Activated T-cell treated with anti-CD3 and anti-CD28 coated beads, Interleukin-2, amount 50 U/mL, for 4 hours (primary cell): Measurements from ENCODE around the gene OGFOD3. TPM values are rescaled to one million over a fixed set of nuclear protein-coding genes. Genes with fewer than 3 reads are reported as not detected.
"Not testable (repeated sequence)": the region's sequence is repeated elsewhere in the genome, so short reads cannot be mapped to it uniquely, and the experiment has no call there.

ENCODE experiments used
- ATAC-seq, 2 donors: fragments of 200-7000 bp; cut with Tn5 transposase; one replicate each; pipeline ENCODE4 v1.10.0; 2021
- DNase-seq: peaks from one replicate; pipeline ENCODE4 v3.0.0-alpha.2; 2020
- H3K27me3 Mint-ChIP-seq: one replicate; pipeline ENCODE4 v1.8.0; 2021; ENCODE audit warnings: low read depth, mixed read lengths
- H3K36me3 Mint-ChIP-seq: one replicate; pipeline ENCODE4 v1.8.0; 2022; ENCODE audit warnings: mixed read lengths; ENCODE audit not compliant: insufficient read depth
- H3K4me1 Mint-ChIP-seq: one replicate; pipeline ENCODE4 v1.8.0; 2021; ENCODE audit warnings: low read depth, mixed read lengths
- H3K4me3 Mint-ChIP-seq: one replicate; pipeline ENCODE4 v1.8.0; 2021; ENCODE audit warnings: mild to moderate bottlenecking, moderate library complexity, mixed read lengths
- H3K9me3 Mint-ChIP-seq: one replicate; pipeline ENCODE4 v1.8.0; 2021; ENCODE audit warnings: mixed read lengths
- total RNA-seq, 3 donors: library from RNA; stranded (reverse); gene quantifications; one replicate each; pipeline ENCODE4 v1.2.1, GENCODE V29; 2021

The OGFOD3 gene
- total RNA-seq, 3 donors from 2014 or later: 23.2 to 29.1 (median 24.0) TPM

- Mint-ChIP-seq H3K4me3 (no peak overlapping the region), H3K9me3 (no peaks in the 10 kb centered on the region), H3K36me3 (peaks cover 13% of the 10 kb centered on the region), H3K4me1 (peaks cover 25% of the 10 kb centered on the region), H3K27me3 (no peaks in the 10 kb centered on the region)
- DNase-seq: no peak
- ATAC-seq: no peak
These were observed 13.6 kb upstream of the OGFOD3 start for GRCh38 chr17:82432017-82432416.

DNA sequence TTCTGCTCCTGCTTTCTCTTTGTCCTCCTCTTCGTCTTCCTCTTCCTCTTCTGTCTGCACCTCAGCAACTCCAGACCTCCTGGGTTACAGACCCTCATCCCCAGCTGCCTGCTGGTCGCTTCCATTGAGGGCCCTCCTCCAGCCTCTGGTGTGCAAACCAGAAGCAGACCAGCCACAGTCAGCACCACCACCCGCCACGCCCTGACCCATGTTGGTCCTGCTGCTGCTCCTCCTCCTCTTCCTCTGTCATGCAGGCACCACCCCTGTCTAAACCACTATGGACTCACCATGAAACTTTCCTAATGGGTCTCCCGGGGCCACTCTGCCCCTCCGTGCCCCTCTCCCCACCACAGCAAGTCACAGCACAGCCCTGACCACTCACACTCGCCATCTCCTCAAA, 11.4 kb upstream of the OGFOD3 start:
- peaks cover 23% of the 10 kb centered on the region for H3K4me1 Mint-ChIP-seq
- H3K36me3 Mint-ChIP-seq: peaks cover 13% of the 10 kb centered on the region

DNA sequence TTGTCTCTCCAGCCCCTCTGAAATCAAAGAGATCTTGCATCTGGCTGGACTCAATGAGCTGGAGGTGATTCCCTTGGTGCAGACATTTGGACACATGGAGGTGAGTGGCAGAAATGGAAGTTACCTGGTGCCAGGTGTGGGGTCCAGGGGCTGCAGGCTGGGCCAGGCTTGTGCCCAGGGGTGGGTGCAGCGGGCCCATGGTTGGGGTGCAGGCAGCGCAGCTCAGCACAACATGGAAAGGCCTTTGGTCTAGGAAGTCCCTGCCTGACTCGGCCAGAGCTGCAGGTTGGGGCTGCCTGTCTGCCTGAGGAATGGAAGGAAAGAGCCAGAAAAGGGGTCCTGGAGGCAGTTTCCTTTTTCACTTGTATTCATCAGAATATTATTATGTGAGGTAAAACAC, 10.2 kb upstream of the OGFOD3 start:
- Mint-ChIP-seq H3K4me1 (peaks cover 18% of the 10 kb centered on the region), H3K4me3 (no peak overlapping the region)
- DNase-seq: no peak

More for the DNA sequence above, 11.4 kb upstream of the OGFOD3 start:
- DNase-seq (no peak), ATAC-seq (no peak)
- no peak overlapping the region for H3K4me3 Mint-ChIP-seq
- no peaks in the 10 kb centered on the region for H3K27me3 Mint-ChIP-seq
- no peaks in the 10 kb centered on the region for H3K9me3 Mint-ChIP-seq

DNA sequence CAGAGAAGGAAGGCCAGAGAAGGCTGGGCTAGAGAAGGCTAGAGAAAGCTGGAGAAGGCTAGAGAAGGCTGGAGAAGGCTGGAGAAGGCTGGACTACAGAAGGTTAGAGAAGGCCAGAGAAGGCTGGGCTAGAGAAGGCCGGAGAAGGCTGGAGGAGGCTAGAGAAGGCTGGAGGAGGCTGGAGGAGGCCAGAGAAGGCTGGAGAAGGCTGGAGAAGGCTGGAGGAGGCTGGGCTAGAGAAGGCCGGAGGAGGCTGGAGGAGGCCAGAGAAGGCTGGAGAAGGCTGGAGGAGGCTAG, 6.4 kb upstream of the OGFOD3 start:
- Mint-ChIP-seq H3K9me3 (no peaks in the 10 kb centered on the region), H3K36me3 (peaks cover 20% of the 10 kb centered on the region), H3K27me3 (no peaks in the 10 kb centered on the region), H3K4me3 (no peak overlapping the region), H3K4me1 (peaks cover 18% of the 10 kb centered on the region)
- ATAC-seq: no peak
- DNase-seq: no peak

More for the DNA sequence above, 10.2 kb upstream of the OGFOD3 start:
- Mint-ChIP-seq H3K36me3 (peaks cover 12% of the 10 kb centered on the region), H3K27me3 (no peaks in the 10 kb centered on the region), H3K9me3 (no peaks in the 10 kb centered on the region)
- ATAC-seq: no peak

DNA sequence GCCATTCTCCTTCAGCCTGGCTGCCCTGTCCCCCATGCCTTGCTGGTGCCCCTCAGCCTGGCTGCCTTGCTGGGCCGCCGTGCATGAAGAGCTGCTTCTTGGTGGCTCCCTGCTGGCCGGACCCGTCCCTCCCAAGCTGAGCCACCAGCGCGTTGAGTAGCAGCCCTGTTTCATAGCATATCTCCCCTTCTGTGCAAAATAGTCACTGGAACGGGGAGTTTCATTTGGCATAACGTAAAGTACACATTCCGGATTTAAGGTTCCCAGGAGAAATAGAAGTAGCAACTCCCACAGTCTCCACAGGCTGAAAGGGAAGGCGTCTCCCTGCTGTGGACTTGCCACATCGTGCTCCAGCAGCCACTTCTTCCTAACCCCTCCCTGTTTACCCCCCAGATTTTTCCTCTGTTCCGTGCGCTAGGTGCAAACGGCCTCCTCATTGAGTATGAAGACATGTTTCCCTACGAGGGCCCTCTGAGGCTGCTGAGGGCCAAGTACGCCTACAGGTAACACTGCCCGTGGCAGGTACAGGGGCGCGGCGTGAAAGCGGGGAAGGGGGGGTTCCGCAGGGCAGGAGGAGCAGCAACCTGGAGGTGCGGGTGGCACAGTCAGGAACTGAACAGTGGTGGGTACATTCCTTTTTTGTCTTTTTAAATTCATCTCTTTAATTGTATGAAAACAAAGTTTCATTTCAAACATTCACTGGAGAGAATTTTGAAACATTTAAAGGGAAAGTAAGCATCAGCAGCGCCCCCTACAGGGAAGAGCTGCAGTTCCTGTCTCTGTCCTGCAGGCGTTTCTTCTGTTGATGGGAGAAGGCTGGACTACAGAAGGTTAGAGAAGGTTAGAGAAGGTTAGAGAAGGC, 5.8 kb upstream of the OGFOD3 start:
- Mint-ChIP-seq H3K27me3 (no peaks in the 10 kb centered on the region), H3K9me3 (no peaks in the 10 kb centered on the region), H3K4me3 (no peak overlapping the region), H3K36me3 (peaks cover 15% of the 10 kb centered on the region), H3K4me1 (peaks cover 18% of the 10 kb centered on the region)
- DNase-seq (peak; percentile 50), ATAC-seq (peak; percentile 61 to 80)

GRCh38 chr17:82419540-82419939, 1.2 kb upstream of the OGFOD3 start:
- no peaks in the 10 kb centered on the region for H3K27me3 Mint-ChIP-seq
- no peak for ATAC-seq
- no peaks in the 10 kb centered on the region for H3K9me3 Mint-ChIP-seq
- peaks cover 15% of the 10 kb centered on the region for H3K36me3 Mint-ChIP-seq
- DNase-seq: no peak
- H3K4me1 Mint-ChIP-seq: peaks cover 25% of the 10 kb centered on the region
- H3K4me3 Mint-ChIP-seq: peak overlapping the region; percentile 79

DNA sequence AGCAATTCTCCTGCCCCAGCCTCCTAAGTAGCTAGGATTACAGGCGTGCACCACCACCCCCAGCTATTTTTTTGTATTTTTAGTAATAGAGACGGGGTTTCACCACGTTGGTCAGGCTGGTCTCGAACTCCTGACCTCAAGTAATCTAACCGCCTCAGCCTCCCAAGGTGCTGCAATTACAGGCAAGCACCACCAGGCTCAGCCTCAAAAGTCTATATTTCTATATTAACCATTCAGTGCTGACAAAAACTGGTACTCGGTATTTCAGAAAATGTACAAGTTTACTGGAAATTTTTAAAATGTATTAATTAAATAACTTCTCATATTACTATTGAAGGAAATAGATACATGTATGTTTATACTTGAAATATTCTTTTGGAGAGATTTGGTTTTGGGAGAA, 1.6 kb downstream of the OGFOD3 start:
- DNase-seq (no peak), ATAC-seq (no peak)
- peaks cover 16% of the 10 kb centered on the region for H3K36me3 Mint-ChIP-seq
- no peaks in the 10 kb centered on the region for H3K9me3 Mint-ChIP-seq
- no peaks in the 10 kb centered on the region for H3K27me3 Mint-ChIP-seq
- H3K4me3 Mint-ChIP-seq: no peak overlapping the region
- peaks cover 30% of the 10 kb centered on the region for H3K4me1 Mint-ChIP-seq

GRCh38 chr17:82416264-82416663, 2.1 kb downstream of the OGFOD3 start:
- H3K9me3 Mint-ChIP-seq: no peaks in the 10 kb centered on the region
- H3K4me3 Mint-ChIP-seq: no peak overlapping the region
- no peak for DNase-seq
- peaks cover 30% of the 10 kb centered on the region for H3K4me1 Mint-ChIP-seq
- no peaks in the 10 kb centered on the region for H3K27me3 Mint-ChIP-seq
- H3K36me3 Mint-ChIP-seq: peaks cover 12% of the 10 kb centered on the region
- ATAC-seq: no peak

- ATAC-seq (no peak), DNase-seq (no peak)
- Mint-ChIP-seq H3K4me3 (no peak overlapping the region), H3K27me3 (no peaks in the 10 kb centered on the region), H3K4me1 (peaks cover 28% of the 10 kb centered on the region), H3K9me3 (no peaks in the 10 kb centered on the region), H3K36me3 (peaks cover 7% of the 10 kb centered on the region)
These were observed 2.6 kb downstream of the OGFOD3 start for GRCh38 chr17:82415786-82416185.

DNA sequence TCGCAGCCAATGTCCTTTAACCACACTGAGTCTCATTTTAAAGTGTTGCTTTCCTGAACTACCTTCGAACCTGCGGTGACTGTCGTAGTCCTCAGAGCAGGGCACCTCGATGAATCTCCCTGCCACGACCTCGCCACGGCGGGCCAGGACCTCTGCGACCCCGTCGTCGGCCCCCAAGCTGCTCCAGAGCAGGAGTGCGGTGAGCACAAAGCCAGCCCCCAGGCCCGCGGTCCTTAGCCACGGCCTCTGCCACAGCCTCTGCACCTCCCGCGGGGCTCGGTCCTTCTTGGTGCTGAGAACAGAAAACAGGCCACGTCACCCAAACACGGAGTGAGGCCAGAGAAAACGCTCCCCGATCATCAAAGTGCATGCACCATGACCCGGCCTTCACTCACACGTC, 3.0 kb downstream of the OGFOD3 start:
- DNase-seq: no peak
- Mint-ChIP-seq H3K36me3 (peaks cover 7% of the 10 kb centered on the region), H3K27me3 (no peaks in the 10 kb centered on the region), H3K9me3 (no peaks in the 10 kb centered on the region), H3K4me3 (no peak overlapping the region), H3K4me1 (peaks cover 28% of the 10 kb centered on the region)
- ATAC-seq: no peak

- H3K36me3 Mint-ChIP-seq: peaks cover 5% of the 10 kb centered on the region
- H3K4me3 Mint-ChIP-seq: no peak overlapping the region
- peaks cover 22% of the 10 kb centered on the region for H3K4me1 Mint-ChIP-seq
- H3K27me3 Mint-ChIP-seq: no peaks in the 10 kb centered on the region
- ATAC-seq: peak; percentile 19 to 20
- H3K9me3 Mint-ChIP-seq: no peaks in the 10 kb centered on the region
- peak; percentile 72 for DNase-seq
These were observed 3.7 kb downstream of the OGFOD3 start for GRCh38 chr17:82414548-82415281.

- H3K4me1 Mint-ChIP-seq: peaks cover 16% of the 10 kb centered on the region
- H3K4me3 Mint-ChIP-seq: peak overlapping the region; percentile 21
- no peak for DNase-seq
- no peaks in the 10 kb centered on the region for H3K27me3 Mint-ChIP-seq
- no peaks in the 10 kb centered on the region for H3K9me3 Mint-ChIP-seq
- no peak for ATAC-seq
- H3K36me3 Mint-ChIP-seq: peaks cover 10% of the 10 kb centered on the region
These were observed 5.6 kb downstream of the OGFOD3 start for GRCh38 chr17:82412535-82413520.

DNA sequence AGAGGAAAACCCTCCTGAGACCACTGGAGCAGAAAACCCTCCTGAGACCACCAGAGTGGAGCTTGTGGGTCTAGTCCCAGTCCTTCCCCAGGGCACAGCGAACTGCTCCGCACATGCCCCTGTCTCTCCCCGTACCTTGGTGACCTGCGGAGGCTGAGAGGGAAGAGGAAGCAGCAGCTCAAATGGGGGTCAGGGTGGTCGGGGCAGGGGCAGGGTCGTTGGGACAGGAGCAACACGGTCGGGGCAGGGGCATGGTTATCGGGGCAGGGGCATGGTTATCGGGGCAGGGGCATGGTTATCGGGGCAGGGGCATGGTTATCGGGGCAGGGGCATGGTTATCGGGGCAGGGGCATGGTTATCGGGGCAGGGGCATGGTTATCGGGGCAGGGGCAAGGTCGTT, 6.3 kb downstream of the OGFOD3 start:
- H3K27me3 Mint-ChIP-seq, DNase-seq, H3K4me3 Mint-ChIP-seq, ATAC-seq, H3K9me3 Mint-ChIP-seq: not testable (repeated sequence)
- Mint-ChIP-seq H3K4me1 (peaks cover 14% of the 10 kb centered on the region), H3K36me3 (peaks cover 12% of the 10 kb centered on the region)

GRCh38 chr17:82411396-82412053, 6.9 kb downstream of the OGFOD3 start:
- H3K36me3 Mint-ChIP-seq: peaks cover 12% of the 10 kb centered on the region
- H3K4me3 Mint-ChIP-seq: no peak overlapping the region
- H3K27me3 Mint-ChIP-seq: no peaks in the 10 kb centered on the region
- DNase-seq (no peak), ATAC-seq (no peak)
- peaks cover 14% of the 10 kb centered on the region for H3K4me1 Mint-ChIP-seq
- H3K9me3 Mint-ChIP-seq: no peaks in the 10 kb centered on the region
